Retina (tissue), 1 donor: Measurements from ENCODE around the gene LNPEP.

Experiments
- DNase-seq: peaks from one replicate; pipeline ENCODE4 v3.0.0-alpha.2; 2016

LNPEP gene

GRCh38 chr5:97004423-97005060 lies 68.7 kb downstream of the LNPEP start:
- DNase-seq, result no peak

GRCh38 chr5:97006454-97007060 lies 70.7 kb downstream of the LNPEP start:
- DNase-seq, result no peak

DNA sequence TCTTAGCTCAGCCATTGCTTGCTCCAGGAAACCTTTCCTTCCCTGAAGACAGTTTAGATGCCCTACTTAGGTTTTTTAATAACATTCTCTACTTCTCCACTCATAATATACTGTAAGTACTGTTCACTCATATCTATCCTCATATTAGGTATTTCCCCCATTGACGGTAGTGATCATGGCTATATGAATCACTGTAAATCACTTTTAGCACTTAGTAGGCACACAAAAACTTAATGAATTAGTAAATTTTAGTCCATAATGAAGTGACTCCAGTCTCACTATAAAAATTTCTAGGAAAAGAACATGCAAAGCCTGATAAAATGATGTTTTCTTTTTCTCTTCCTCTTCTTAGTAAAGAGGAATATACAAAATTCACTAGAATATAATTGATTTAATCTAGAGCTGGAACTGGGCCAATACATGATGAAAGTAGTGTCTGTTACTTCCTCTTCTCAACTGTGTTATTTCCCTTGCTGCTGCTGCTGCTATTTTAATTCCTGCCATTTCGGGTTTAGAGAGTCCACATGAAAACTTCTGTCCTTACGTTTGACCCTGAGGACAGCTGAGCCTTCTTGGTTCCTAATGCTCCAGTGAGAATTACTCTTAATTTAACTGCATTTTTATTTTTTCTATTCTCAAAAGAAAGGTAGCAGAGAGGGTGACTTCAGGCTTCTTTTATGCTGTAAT lies 73.5 kb downstream of the LNPEP start:
- DNase-seq, result no peak

DNA sequence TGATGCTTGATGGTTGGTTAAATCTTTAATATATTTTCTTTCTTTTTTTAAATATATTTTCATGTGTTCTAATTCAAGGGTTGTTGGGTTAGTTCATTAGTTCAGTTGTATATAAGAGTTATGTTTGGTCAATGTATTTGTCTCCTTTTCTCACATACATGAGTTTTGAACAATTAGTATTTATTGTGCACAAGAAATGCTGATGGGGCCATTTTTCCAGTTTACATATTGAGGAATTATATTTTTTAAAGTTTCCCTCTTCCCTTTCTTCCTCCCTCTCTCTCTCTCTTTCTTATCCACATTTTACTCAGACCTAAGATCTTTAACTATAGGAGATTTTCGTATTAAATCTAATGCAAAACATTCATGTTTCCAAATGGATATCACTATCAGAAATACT lies 74.0 kb downstream of the LNPEP start:
- DNase-seq, result no peak

- no peak for DNase-seq
Observed at GRCh38 chr5:97010606-97011005, 74.7 kb downstream of the LNPEP start.

GRCh38 chr5:97011567-97011966 lies 75.7 kb downstream of the LNPEP start:
- DNase-seq, result no peak

GRCh38 chr5:97019435-97020117 lies 83.7 kb downstream of the LNPEP start:
- DNase-seq, result peak; percentile 20

DNA sequence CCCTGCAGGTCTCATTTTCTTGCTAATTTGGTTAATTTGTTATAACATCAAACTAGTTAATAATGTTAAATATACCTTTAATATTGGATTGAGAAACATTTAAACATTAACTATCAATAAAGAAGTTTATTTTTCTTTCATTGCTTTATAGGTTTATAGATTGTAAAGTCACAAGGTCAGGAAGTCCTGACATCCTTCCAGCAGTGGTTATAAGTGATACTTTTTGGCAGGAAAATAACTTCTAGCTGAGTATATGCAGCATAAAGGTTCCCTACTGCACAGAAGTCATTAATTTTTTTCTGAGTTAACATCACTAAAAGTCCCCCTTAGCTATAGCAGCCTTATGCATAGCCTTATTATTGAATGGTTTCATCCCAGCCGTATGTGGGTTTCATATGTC lies 85.5 kb downstream of the LNPEP start:
- no peak for DNase-seq

GRCh38 chr5:97022898-97023297 lies 87.0 kb downstream of the LNPEP start:
- no peak for DNase-seq

DNA sequence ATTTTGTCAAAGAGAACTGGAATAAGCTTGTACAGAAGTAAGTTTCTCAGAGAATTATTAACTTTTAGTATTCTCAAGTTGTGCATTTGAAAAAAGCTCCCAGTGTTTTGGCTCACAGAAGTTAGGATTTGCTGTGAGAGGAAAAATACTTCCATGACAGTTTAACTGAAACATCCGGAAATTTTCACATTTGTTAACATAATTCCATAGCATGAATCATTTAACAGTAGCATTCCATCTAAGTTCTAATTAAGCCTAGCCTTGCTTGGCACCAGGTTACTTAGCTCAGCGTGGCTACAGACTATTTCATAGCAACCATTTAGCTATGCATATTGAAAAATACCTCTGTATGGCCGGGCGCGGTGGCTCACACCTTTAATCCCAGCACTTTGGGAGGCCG lies 90.8 kb downstream of the LNPEP start:
- no peak for DNase-seq

DNA sequence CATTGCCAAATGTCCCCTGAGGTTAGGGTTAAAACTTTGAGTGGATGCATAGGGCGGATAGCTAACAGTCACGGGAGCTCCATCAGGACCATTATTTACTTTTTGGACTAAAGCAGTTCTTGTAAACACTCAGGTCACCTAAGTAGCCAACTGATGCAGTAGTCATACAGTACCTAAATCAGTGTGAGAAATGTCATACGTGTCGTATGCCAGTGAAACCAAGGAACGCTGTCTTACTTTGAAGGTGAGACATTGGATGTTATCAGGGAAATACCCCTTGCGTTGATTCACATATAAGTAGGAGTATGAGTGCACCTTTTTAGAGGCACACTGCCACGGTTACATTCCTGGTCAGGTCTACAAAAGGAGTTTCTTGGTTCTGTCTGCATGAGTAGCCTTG lies 101.9 kb downstream of the LNPEP start:
- DNase-seq, result no peak

DNA sequence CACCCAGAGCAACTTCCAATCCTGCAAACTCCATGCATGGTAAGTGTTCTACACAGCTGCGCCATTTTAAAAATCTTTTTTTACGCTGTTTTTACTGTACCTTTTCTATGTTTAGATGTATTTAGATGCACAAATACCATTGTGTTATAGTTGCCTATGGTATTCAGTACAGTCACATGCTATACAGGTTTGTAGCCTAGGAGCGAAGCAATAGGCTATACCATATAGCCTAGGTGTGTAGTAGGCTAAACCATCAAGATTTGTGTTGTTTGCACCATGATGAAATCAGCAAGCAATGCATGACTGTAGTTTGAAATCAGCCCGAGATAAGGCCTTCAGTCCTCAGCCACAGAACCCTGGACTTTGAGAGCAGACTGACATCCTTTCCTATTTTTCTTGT lies 105.4 kb downstream of the LNPEP start:
- DNase-seq, result no peak

DNA sequence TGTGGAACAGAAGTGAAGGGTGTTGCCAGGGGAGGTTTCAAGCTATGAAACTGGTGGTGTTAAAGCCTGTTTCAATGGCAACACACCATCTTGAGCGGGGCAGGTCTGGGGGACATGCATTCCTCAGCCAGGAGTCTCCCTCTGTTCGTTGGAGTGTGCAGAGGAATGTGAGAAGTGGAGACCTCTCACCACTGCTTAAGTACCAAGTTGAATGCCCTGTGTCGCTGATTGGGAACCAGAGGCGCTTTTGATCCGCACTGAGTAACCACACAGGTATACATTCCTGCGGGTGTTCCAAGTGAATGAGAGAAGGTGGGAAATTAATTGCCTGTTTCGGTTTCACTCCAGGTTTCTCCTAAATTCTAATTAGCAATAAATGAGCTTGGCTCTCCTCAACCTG lies 107.1 kb downstream of the LNPEP start:
- no peak for DNase-seq

- DNase-seq, result no peak
Observed at GRCh38 chr5:97043511-97043910, 107.6 kb downstream of the LNPEP start.

GRCh38 chr5:97044052-97044451 lies 108.2 kb downstream of the LNPEP start:
- peak; percentile 11 for DNase-seq

DNA sequence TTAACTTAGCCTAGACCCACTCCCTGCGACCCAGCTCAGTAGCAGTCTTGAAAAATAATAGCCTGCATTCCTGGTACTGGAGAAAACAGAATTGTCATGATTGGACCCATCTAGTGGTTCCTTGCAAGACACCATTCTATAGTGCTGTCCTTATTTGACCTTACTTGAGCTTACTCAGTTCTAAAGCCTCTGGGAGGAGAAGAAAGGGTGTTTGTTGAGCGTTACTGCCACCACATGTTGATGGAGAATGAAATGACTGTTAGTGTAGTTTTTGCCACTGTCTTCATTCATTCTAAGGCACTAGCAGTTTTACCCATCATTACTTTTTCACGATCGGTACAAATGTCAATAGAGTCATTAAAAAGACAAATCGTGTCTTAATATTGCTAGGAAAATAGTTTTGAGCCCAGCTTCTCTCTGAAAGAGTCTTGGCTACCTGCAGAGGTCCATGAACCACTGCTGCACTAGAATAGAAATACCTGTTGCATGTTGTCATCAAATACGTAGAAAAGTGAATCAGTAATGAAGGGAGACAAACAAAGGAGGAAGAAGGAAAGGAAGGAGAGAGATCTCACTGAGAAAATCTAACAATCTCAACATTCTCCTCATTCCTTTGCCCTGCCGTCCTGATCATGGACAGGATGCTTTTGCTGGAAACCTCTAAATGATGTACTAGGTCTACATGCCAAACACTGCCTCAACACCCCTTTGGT lies 110.5 kb downstream of the LNPEP start:
- no peak for DNase-seq

GRCh38 chr5:97047076-97047475 lies 111.2 kb downstream of the LNPEP start:
- DNase-seq, result no peak

DNA sequence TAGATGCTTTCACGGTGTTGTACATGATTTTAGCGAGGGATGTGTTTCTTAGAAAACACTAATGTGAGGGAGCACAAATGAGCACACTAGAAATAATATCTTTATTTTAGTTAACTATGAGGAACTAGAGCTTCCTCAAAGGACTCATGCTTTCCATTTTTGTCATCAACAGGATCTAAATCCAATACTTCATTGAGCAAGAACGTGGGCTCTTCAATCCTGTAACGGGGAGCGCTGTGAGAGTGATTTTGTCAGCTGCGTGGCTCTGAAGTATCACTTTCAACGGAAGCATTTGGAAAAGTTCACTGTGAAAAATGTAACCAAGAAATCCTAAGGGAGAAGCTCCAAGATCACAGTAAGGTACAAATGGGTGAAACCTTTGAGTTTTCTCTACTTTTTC lies 113.3 kb downstream of the LNPEP start:
- DNase-seq, result no peak

DNA sequence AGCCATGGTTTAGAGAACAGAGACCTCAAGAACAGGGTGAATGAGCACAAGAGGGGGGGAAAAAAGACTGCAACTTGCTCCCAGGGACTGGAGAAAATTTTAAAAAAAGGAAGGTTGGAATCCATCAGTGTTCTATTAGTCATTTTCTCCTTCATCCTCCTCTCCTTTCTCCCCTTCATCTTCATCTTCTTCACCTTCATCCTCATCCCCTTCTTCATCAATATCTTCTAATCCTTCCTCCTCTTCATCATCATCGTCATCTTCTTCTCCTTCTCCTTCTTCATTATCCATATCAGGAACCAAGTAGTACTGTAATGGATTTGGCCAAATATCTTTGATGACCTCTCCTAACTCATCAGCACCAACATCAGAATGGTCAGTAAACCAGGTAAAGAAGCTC lies 120.4 kb downstream of the LNPEP start:
- no peak for DNase-seq

DNA sequence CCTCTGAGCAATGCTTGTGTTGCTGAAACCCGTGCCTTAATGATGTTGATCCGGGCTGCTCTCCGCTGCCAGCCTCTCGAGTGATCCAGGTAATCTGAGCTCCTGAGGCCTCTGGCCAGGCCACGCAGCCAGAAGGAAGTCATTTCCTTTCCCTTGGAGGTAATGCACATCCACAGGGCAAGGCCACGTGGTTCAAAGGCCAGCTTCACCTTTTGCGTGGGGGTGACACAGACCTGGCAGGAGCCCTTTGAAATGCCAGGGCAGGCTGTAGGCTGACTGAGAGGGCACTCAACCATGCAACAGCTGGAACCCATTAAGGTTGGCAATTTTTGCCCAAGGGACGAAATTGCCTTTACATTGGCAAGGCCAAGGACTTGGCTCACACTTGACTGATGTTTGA lies 126.2 kb downstream of the LNPEP start:
- peak; percentile 37 for DNase-seq

GRCh38 chr5:97063251-97063650 lies 127.4 kb downstream of the LNPEP start:
- DNase-seq, result no peak

- DNase-seq, result no peak
Observed at GRCh38 chr5:97065475-97065874, 129.6 kb downstream of the LNPEP start.

GRCh38 chr5:97067296-97067850 lies 131.5 kb downstream of the LNPEP start:
- DNase-seq, result no peak
